ENCODE results near the gene PNMA5.

The PNMA5 gene

DNA sequence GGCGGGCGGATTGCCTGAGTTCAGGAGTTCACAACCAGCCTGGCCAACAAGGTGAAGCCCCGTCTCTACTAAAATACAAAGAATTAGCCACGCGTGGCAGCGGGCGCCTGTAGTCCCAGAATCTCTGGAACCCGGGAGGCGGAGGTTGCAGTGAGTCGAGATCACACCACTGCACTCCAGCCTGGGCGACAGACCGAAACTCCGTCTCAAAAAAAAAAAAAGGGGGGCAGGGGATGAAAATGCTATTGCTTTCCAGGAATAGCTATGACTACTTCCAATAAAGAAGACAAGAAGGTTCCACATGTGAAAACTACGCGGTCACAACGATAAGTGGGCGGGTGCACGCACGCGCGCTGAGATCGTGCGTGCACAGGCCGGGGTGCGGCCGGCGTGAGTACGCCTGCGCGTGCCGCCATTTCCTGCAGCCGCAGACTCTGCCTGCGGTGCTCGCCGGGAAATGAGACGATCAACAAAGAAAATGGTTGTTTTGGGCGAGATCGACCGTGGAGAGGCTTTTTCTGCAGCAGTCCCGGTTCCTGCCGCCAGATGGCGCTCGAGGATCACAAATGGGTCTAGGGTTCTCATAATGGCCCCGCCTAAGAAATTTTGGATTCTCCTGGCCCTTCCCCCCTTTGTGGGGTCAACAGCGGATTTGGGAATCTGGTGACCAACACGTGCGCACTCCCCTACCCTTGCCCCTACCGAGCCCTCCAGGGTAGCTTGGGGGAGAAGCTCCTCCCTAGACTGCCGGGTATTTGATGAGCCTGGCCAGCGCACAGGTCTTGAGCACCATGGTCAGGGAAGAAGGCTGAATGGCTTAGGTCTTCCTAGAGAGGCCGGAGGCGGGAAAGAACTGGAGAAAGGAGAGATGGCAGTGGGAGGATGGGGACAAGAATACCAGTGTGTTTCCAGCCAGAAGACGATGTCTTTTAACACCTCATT is 35.1 kb downstream of the PNMA5 start:
- DNase-seq (ENCODE audit: low spot score) = peak; percentile 87

DNA sequence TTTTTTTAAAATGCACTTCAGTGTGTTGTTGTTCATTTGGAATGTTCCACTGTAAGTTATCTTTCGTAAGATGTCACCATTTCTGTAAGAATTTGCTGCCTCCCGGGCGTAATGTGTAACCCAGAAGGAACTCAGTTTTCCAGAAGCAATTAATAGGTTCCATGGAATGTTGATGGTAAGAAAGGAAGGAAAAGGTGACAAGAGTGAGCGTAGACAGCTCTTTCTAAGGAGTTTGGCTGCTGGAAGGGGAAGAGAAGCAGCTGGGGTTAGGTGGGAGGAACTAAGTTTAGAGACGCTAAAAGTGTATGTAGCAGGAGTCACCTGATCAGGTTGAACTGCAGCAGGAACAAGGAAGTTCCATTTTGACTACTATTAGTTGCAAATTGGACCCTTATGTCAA is 35.9 kb downstream of the PNMA5 start:
- DNase-seq (ENCODE audit: low spot score) = no peak

DNA sequence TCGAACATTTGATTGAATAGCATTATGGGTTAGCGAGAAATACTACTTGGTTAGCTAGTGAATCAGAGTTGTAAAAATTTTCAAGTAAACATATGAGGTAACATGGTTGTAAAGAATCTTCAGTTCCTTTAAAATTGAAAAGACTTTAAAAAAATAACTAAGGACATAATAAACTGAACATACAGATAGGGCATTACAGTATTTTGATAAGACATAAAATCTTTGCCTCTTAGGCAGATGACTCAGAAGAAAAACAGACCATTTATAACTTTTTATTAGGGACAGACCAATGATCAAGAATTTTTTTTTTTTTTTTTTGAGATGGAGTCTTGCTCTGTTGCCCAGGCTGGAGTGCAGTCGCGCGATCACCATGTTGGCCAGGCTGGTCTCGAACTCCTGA is 43.1 kb downstream of the PNMA5 start:
- DNase-seq (ENCODE audit: low spot score) = no peak

DNA sequence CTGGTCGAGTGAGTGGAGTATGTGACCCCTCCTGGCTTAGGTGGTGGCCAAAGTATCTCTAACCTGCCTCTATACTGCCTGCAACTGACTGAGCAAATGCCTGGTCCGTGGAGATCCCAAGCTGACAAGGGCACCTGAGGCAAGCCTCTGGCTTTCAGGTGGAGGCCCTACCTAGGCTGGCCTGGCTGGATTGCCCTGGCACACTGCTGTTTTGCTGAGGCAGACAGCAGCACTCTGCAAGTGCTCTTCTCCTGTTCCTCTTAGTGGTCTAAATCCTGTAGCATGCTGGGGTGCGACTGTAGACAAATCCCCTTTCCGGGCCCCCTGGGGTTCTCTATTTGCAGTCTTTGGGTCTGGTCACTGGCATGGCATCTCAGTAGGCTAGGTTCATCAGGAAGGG is 44.8 kb downstream of the PNMA5 start:
- DNase-seq (ENCODE audit: low spot score) = no peak

DNA sequence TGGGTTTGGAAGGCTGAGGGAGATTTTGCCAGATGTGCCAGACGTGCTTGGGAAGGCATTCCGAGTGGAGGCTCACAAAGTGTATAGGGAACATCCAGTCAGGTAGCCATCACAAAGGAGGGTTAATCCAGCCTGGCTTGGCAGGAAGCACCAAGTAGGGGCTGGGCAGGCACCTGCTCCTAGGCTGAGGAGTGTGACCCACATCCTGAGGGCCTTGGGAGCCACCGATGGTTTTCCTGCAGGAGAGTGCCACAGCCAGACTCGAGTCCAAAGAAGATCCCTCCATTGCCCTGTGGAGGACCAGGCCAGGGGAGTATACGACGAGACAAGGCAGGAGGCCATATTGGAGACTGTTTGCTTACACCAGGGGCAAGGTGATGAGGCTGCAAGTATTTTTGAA is 47.2 kb downstream of the PNMA5 start:
- no peak for DNase-seq (ENCODE audit: low spot score)

DNA sequence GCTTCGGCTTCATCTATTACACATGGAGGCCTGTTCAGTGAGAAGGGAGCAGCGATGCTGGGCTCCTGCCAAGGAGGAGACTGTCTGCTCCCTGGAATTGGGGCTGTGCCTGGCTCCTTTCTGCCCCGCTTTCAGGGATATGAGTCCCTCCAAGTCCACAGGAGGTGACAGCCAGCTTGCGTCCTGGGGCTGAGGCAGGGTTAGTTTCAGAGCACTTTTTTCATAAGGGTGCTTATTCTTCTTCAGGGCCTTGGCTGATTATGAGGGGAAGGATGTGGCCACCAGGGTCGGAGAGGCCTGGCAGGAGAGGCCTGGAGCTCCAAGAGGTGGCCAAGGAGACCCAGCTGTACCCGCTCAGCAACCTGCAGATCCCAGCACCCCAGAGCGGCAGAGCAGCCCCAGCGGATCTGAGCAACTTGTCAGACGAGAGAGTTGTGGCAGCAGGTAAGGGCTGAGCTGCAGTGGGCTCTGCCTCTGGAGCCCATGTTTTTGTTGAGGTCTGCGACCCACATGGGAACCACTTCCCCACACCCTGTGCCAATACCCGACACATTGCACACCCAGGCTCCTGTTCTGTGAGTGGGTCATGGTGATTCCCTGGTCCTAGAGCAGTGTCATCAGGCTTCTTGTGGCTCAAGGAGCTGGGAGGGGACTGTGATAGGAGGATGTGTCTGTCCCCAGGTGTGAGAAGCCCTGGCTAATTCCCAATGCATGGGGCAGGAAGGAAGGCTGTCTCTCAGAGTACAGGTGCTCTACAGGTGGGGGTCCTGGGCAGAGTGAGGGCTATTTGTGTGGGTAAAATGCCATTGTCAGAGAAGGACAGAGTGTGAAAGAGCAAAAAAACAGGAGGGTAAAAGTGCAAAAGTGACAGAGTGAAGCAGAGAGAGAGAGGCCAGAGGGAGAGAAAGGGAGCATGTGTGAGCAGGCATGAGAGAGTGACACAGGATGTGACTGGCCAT is 48.6 kb downstream of the PNMA5 start:
- DNase-seq (ENCODE audit: low spot score) = no peak

DNA sequence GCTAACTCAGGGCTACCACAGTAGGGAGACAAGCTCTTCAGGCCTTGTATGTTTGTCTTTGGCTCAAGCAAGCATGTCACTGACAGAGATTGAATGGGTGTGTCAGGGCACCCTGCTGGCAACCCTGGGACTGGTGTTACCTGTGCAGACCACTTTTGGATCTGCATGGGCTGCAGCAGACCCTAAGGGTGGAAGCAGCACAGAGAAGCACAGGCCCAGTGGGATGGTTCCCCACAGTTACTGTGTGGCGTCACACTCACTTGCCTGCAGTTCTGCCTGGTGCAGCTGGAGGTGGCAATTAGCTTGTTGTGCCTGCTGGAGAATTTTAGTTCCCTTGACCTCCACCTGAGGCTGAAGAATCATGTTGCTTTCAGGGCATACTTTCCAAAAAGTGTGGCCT is 50.1 kb downstream of the PNMA5 start:
- no peak for DNase-seq (ENCODE audit: low spot score)

DNA sequence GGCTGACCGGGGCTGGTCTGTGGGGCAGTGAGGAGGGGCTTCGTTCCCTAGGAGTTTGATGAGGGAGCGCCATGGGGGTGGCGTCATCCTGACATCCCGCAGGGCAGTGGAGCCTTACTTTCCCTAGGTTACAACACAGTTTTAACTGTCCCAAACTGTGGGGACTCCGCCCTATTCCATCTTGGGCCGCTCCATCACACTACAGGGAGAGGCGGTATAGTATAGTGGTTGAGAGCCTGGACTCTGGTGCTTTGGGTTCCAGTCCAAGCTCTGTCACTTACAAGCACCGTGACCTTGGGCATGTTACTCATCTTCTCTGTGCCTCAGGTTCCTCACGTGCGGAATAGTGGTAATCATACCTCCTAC is 51.9 kb downstream of the PNMA5 start:
- DNase-seq (ENCODE audit: low spot score) = no peak

DNA sequence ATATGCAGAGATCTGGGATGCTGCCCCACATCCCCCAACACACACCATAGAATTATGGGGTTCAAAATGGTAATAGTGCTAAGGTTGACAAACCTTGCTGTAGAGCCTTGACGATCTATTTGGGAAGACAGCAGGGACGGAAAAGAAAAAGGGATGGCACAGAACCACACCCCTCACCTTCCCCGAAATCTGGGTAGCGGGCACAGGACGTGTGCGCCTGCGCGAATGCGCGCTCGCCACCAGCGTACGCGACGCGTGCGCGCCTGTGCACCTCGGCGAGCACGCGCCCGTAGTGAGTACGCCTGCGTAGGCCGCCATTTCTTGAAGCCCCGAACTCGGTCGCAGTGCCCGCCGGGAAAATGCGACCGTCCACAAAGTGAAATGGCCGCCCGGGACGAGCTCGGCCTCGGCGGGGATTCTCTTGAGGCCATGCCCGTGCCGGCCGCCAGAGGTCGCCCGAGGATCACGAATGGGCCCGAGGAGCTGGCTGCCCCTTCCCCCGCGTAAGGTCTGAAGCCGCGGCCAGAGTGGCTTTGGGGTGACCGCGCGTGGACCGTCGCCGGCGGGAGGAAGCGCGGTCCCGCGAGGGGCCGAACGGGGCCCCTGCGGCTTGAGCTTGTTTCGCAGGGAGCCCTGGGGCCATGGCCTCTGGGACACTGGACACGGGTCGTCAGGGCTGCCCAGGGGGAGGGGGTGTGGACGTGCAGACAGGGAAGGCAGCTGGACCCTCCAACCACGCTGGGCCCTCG is 52.4 kb downstream of the PNMA5 start:
- DNase-seq (ENCODE audit: low spot score) = peak; percentile 88

Data from cerebellar cortex (tissue), 1 donor.